AG04450 (cell line): ENCODE measurements around the gene CAMK2B. TPM values are rescaled to one million over a fixed set of nuclear protein-coding genes. Genes with fewer than 3 reads are reported as not detected.
A peak's percentile ranks its signal among the peaks of the same experiment; 100 is the strongest.

ENCODE experiments used
- CTCF ChIA-PET: fragments of 300-600, 350-600 bp; formaldehyde crosslinking; extraction: SDS; loops from one replicate; lab custom pipeline; 2022; ENCODE audit warnings: antibody characterized with exemption, inconsistent platforms; lab: Charles Lee
- POLR2A ChIA-PET: fragments of 350-600 bp; formaldehyde crosslinking; extraction: SDS; loops from one replicate; lab custom pipeline; 2021; ENCODE audit warnings: antibody characterized with exemption, inconsistent platforms; lab: Yijun Ruan, JAX
- DNase-seq: peaks from one replicate; pipeline ENCODE4 v3.0.0-alpha.2; 2011; ENCODE audit warnings: low read depth, low spot score
- H3K27ac ChIP-seq: one replicate; pipeline ENCODE4 v1.5.1; 2012; ENCODE audit warnings: low read depth, low read length, control low read depth
- H3K27me3 ChIP-seq: one replicate; pipeline ENCODE4 v1.6.0; 2012; ENCODE audit warnings: low read length; ENCODE audit not compliant: control insufficient read depth, insufficient read depth
- H3K4me3 ChIP-seq: 2 replicates; pipeline ENCODE4 v1.5.1; 2011; ENCODE audit warnings: mild to moderate bottlenecking, low read depth, low read length, control low read depth
- H3K9me3 ChIP-seq: 2 replicates; pipeline ENCODE4 v1.5.1; 2012; ENCODE audit warnings: low read length; ENCODE audit not compliant: control insufficient read depth, insufficient read depth
- CTCF ChIP-seq: IDR thresholded peaks from 2 replicates; pipeline ENCODE4 v1.5.1; 2011; ENCODE audit warnings: low read depth, low read length, control low read depth, inconsistent platforms
- polyA plus RNA-seq: library from polyadenylated mRNA; depleted of rRNA; stranded (reverse); fragments of >200 nt; gene quantifications from 2 replicates; pipeline ENCODE4 v1.2.3, GENCODE V29; 2011

Gene CAMK2B
- polyA plus RNA-seq, 1 experiment: not detected

- CTCF ChIA-PET: no interaction called here
- TF ChIP-seq CTCF: no peak
- Histone ChIP-seq H3K27ac (peak overlapping the region; percentile 47), H3K27me3 (peaks cover 54% of the 10 kb centered on the region), H3K4me3 (no peak overlapping the region), H3K9me3 (no peaks in the 10 kb centered on the region; the same call in 1 of the 2 replicates)
- POLR2A ChIA-PET: no interaction called here
- peak; percentile 69 for DNase-seq
Observed at GRCh38 chr7:44291066-44291732, 34.2 kb downstream of the CAMK2B start.

- ChIA-PET CTCF (no interaction called here), POLR2A (no interaction called here)
- H3K27ac ChIP-seq: no peak overlapping the region
- H3K9me3 ChIP-seq: no peaks in the 10 kb centered on the region; the same call in 1 of the 2 replicates
- DNase-seq: no peak
- peaks cover 47% of the 10 kb centered on the region for H3K27me3 ChIP-seq
- TF ChIP-seq CTCF: no peak
- no peak overlapping the region for H3K4me3 ChIP-seq
Observed at GRCh38 chr7:44290252-44290620, 35.2 kb downstream of the CAMK2B start.

- no peak for DNase-seq
- POLR2A ChIA-PET: no interaction called here
Observed at GRCh38 chr7:44289341-44290251, 35.8 kb downstream of the CAMK2B start.

GRCh38 chr7:44288811-44289340 is 36.5 kb downstream of the CAMK2B start:
- no peak for DNase-seq
- CTCF ChIA-PET: no interaction called here
- no peak for TF ChIP-seq CTCF
- Histone ChIP-seq H3K27ac (no peak overlapping the region), H3K9me3 (no peaks in the 10 kb centered on the region; the same call in 1 of the 2 replicates), H3K4me3 (no peak overlapping the region), H3K27me3 (peaks cover 37% of the 10 kb centered on the region)
- POLR2A ChIA-PET: no interaction called here

More at GRCh38 chr7:44289341-44290251, 35.8 kb downstream of the CAMK2B start:
- H3K27me3 ChIP-seq: peaks cover 44% of the 10 kb centered on the region
- H3K27ac ChIP-seq: no peak overlapping the region
- no peaks in the 10 kb centered on the region; the same call in 1 of the 2 replicates for H3K9me3 ChIP-seq
- CTCF ChIA-PET: no interaction called here
- no peak overlapping the region for H3K4me3 ChIP-seq
- no peak for TF ChIP-seq CTCF

GRCh38 chr7:44288381-44288685 is 37.1 kb downstream of the CAMK2B start:
- Histone ChIP-seq H3K27ac (no peak overlapping the region), H3K27me3 (peaks cover 32% of the 10 kb centered on the region), H3K4me3 (no peak overlapping the region), H3K9me3 (no peaks in the 10 kb centered on the region; the same call in 1 of the 2 replicates)
- POLR2A ChIA-PET: no interaction called here
- DNase-seq: no peak
- CTCF ChIA-PET: no interaction called here
- no peak for TF ChIP-seq CTCF
